HPDE6-E6E7 (cell line): ENCODE measurements around the gene SYT4.

Experiments used
- DNase-seq: peaks from one replicate; pipeline ENCODE4 v3.0.0; 2011; ENCODE audit warnings: missing footprints; ENCODE audit errors: extremely low spot score

SYT4 gene

GRCh38 chr18:43220691-43221090, 56.6 kb downstream of the SYT4 start:
- no peak for DNase-seq
